Colon (tissue), 2 donors: ENCODE measurements around the gene SDC3.

ENCODE experiments used
- FAIRE-seq: peaks from 2 replicates; lab custom pipeline; 2012; peaks lifted over from hg19 to GRCh38; lab: Jason Lieb, UNC
- donor health status: control.
- donor health status: control.

The SDC3 gene

DNA sequence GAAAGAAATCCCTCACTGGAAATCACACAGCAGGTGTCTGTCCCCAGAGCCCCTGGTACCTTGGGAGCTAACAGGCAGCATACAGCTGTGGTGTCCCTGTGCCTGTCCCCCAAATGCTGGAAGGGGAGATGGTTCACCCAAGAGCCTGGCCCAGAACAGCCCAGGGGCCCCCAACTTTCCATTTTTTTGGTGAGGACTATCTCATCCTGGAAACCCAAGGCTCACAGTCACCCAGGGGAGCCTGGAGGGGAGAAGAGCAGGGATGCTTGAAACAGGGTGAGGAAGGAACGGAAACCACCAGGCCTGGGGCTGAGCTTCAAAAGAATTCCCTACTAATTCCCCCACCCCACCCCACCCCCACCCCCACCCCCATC lies 3.6 kb downstream of the SDC3 start:
- FAIRE-seq: no peak

DNA sequence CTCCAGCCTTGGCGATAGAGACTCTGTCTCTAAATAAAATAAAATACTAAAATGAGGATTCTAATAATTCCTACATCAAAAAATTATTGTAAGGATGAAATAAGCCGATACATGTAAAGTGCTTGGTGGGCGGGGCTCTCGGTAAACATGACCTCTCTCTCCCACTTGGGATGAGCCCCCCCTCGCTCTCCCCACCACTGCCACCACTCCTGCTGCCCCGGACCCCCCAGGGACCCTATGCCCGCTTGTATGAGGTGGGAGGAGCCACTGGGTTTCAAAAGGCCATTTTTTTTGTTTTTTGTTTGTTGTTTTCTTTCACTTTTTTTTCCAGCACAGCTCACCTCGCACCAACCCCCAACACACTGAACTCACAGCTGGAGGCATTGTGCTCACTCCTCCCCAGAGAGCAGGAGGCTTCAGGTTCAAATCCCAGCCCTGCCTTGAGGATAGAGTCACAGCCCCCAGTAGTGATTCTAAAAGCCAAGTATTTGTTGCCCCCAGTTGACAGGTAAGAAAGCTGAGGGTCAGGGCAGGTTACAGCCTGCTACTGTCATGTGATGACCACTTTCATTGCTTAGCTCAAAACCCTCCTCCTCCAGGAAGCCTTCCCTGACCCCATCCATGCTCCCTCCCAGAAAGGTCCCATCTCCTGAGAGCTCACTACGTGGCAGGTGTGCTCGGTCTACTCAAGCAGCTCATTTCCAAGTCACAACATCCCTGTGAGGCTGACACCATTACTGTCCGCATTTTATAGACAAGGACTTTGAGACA lies 4.2 kb downstream of the SDC3 start:
- no peak for FAIRE-seq

DNA sequence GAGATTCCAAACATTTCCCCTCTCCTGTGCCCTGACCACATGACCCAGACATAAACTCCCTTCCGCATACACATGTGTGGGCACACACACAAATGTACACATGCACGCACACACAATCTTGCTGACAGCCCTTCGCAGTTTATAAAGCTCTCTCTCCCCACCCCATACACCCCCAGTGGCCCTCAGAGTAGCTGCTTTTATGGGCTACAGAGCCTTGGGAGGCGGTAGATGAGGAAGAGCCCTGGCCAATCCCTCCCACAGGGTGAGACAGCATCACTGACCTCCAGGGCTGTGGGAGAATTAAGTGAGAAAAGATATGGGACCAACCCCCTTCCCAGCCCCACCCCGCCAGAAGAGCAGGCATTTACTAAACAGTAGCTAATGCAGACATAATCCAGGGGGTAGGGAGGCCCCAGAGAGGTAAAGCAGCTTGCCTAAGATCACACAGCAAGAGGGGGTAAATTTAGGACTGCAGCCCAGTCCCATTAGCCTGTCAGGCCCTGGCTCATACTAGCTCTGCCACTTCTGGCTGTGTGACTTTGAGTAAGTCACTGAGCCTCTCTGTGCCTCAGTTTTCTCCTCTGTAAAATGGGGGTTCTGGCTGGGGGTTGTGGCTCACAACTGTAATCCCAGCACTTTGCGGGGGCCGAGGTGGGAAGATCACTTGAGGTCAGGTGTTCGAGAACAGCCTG lies 5.1 kb downstream of the SDC3 start:
- no peak for FAIRE-seq

DNA sequence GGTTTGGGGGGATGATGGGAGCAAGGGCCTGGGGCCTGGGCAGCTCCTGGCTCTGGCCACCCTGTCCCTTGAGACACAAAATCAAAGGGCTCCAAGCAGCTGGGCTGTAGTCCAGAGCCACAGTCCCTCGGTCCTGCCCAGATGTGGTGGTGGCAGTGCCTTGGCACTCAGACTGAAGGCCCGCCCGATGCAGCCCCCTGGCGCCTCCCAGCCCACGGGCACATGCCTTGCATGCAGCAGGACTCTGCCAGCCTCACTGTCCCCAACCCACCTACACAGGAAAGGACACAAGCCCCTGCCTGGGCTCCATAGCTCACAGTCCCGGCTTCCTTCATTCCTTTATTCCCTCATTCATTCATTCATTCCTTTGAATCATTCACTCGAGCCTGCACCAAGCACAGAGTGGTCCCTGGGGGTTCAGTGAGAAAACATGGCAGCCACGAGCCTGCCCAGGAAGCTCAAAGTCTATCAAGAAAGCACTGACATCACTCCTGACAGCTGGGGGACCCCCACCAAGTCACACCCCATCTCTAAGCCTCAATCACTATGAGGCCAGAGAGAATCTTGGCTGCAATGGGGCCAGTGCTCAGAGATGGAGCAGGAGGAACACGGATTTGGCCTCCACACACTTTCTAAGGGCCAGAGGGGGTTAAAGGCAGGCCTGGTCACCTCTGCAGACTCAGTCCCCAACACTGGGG lies 5.8 kb downstream of the SDC3 start:
- FAIRE-seq: no peak

DNA sequence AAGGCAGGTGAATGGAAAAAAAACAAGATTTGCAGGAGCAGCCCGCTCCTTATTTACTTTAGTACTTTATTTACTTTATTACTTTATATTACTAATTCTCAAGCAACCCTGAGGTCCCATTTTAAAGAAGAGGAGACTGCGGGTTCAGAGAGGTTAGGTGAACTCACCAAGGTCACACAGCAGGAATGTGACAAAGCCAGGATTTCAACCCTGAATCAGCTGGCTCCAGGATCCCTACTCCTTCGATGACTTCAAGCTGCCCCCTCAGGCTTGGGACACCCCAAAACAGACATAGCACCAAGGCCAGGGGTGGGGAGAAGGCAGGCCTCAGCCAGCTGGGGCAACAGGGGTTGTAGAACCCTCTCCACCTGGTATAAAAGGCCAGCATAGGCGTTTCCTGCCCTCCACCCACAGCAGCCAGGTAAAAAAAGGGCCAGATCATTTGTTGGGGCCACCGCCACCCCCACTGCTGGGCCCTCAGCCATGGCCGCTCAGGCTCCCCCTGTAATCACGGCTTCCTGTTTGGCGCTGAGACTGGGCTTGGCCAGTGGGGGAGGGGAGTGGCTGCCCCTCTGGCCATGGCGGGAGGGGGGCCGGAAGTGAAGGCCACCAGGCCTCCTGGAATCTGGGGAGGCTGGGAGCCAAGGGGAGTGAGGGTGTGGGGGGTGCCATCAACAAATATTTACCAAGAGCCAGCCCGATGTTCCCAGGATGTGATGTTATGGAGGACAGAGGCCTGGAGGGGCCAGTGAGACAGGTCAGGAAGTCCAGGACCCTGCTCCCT lies 6.6 kb downstream of the SDC3 start:
- FAIRE-seq: no peak

DNA sequence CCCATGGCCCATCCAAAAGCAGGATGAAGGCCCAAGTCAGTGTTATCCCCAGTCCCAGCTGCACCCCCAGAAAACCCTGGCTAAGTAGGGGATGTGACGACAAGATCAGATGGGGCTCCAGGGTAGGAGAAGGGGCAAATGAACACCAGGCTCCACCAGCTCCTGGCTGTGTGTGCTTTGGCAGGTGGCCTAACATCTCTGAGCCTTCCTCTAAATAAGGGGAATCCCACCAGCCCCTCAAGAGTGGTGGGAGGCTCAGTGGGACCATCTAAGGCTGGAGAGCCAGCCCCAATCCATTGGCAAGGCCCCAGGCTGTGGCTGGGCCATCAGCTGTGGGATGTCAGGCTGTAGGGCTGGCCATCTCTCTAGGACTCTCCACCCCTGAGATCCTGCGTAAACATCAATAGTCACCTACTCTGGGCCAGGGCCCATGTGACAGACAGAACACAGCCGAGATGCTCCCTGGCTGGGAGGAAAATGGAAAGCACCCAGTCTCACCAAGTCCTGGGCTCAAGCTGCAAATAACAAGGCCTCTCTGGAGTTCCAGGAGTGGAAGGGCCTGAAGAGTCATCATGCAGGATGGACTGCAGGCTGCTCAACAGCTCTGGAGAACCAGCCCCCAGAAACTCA lies 7.5 kb downstream of the SDC3 start:
- no peak for FAIRE-seq

DNA sequence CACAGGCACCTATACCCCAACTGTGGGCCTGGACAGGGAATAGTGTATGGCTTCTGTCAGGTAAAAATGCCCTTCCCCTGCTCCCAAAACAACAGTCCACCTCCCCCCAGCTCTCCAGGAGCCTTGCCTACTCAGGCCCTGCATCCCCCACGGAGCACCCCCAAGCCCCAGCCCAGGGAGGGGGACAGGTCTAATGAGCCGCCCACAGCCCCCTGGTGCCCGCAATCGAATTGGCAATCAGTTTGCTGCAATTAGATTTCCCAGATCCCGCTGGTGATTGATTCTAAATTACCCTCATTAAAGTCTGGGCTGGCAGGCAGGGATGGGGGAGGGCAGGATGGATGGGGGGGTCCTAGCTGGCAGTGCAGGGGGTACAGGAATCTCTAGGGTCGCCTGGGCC lies 8.1 kb downstream of the SDC3 start:
- no peak for FAIRE-seq

DNA sequence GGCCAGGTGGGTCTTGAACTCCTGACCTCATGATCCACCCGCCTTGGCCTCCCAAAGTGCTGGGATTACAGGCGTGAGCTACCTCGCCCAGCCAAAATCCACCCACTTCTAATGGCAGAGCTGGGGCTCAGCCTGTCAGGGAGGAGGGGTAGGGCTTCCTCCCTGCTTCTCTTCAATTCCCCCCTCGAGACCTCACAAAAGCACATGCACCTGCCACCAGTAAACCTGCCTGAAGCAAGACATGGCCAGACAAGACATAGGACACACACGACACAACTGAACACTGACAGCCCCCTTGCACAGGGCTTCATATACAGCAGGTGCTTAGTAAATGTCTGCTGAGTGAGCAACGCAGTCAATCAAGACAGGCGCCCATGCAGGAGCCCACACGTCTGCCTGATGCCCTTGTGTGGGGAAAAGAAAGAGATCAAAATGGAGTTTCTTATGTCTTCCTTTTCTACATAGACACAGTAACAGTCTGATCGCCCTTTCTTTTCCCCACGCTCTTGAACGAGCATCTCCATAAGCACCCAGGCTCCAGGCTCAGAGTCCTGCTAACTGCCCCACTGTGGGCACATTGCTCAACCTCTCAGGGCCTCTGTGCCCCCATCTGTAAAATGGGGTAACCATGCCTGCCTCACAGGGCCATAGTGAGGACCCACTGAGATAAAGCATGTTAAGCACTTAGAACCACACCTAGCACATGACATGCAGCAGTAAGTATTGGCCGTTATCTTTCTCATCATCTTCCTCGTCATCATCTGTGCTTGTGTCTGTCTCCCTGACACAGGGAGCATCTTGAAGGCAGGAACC lies 8.8 kb downstream of the SDC3 start:
- no peak for FAIRE-seq

DNA sequence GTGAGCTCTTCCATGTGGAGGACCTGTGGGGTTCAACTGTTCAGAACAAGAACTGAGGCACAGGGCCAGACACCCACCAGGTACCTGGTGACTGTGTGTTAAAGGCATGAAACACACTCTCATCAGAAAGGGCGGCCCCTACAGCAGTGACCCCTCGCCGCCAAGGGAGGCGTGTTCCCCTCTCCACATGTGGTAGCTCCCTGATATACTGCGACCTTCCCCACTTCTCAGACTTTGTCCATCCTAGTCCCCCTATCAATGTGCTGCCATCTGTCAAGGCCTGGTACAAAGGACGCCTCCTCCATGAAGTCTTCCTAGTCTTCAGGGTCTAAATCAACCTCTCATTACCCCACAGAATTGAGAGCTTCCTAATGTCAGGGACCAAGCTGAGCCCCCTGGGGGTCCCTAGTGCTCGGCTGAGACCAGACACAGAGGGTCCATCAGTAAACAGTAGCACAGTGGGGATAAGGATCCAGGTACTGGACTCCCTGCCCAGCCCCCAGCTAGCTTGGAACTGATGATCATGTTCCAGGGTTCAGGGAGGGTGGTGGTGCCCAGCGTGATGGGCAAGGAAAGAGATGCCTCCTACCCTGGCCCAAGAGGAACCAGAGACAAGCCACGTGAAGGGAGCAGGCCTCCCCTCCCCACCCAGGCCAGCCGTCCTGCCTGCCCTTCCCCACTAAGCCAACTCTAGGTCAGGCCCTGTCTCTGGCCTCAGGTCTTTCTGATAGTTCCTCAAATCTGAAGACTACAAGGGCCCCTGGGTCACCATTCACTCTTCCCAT lies 10.3 kb downstream of the SDC3 start:
- FAIRE-seq: no peak

DNA sequence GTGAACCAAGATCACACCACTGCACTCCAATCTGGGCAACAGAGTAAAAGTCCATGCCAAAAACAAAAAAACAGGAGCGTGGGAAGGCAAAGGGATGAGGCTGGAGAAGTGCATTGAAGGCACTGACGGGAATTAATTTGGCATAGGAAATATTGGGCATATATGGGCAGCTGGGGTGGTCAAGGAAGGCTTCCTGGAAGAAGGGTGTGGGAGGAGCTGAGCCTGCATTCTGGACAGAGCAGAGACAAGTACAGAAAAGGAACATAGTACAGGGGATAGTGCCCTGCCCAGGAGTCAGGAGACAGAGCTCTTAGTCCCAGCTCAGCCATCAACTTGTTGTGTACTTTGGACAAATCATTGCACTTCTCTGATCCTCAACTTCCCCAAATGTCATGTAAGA lies 11.7 kb downstream of the SDC3 start:
- FAIRE-seq: no peak

DNA sequence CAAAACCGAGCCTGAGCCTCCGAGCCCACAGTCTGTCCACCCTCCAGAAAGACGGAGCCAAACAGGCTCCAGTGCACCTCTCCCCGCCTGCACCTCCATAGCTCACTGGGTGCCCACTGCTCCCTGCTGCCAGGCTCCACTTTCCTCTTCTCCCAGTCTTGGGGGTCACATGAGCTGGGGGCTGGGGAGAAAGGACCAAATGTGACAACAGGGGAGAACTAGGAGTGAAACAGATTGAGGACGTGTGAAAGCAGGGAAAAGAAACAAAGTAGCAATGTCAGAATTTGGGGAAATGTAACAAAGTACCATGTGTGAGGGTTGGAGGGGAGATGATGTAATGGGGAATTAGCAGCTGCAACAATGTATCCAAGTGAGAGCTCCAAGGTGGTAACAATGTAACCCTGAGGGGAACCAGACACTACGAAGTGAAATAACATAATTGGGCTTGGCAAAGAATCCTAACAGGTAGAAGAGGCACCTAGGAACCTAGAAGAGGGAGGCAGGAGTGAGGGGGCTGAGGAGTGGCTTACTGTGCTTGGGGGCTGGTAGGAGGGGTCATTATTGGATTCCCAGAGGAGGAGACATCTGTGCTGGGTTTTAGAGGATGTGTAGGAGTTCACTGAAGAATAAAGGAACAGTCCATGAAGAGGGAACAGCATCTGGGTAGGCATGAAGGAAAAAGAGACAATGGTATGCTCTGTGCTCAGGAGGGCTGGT lies 12.5 kb downstream of the SDC3 start:
- FAIRE-seq: no peak

DNA sequence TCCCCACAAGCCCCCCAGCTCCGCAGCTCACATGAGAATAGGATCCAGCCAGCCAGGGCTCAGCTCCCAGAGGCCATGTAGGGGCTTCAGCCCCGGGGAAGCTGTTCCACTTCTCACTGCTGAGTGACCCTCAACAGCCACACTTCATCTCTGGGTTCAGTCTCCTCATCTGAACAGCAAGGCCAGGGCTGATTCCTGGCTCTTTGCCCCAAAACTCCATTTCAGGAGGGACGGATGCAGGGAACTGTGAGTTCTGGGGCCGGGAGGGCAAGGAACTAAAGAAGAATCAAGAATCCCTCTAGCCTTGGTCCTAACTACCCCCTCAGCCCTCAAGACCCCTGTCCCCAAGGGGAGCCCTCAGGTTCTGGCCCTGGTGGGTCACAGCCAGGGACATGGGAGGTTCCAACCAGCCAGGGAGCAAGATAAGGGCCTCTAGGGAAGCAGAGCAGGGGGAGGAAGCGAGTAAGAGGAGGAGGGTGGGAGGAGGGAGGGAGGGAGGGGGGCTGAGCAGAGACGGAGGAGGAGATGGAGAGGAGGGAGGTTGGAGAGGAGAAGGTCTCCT lies 13.1 kb downstream of the SDC3 start:
- no peak for FAIRE-seq

DNA sequence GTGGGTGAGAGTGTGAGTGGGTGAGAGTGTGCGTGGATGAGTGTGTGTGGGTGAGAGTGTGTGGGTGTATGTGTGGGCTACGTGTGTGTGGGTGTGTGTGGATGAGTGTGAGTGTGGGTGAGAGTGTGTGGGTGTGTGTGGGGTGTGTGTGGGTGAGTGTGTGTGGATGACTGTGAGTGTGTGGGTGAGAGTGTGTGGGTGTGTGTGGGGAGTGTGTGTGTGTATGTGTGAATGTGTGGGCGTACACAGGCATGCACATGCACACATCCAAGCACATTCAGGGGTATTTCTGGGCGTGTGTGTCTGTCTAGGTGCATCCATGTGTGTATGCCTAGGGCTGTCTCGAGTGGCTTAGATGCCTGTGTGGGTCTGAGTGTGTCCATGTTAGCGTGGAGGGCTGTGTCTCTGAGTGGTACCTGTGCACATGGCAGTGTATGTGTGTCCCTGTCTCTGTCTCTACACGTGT lies 14.0 kb downstream of the SDC3 start:
- FAIRE-seq: no peak

DNA sequence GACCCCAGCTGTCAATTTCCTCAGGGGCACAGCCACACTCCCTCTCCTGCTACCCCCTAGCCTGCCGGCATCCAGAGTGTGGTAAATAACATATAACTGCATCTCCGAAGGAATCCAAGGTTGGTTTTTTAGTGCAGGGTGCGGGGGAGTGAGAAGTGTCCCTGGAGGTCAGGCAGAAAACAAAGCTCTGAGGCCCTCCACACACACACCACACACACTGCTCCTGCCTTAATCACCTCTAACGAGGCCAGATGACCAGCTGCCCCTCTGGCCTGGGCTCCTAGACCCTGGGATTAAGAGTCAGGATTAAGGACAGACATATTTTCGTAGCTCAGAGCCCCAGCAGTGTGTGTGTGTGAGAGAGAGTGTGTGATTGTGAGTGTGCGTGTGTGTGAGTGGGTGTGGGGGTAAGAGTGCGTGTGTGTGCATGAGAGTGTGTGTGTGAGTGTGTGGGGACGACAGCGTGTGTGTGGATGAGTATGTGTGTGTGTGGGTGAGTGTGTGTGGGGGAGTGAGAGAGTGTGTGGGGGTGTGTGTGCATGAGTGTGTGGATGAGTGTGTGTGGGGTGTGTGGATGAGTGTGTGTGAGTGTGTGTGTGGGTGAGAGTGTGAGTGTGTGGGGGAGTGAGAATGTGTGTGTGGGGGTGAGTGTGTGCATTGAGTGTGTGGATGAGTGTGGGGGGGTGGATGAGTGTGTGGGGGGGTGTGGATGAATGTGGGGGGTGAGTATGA lies 14.6 kb downstream of the SDC3 start:
- FAIRE-seq: no peak

DNA sequence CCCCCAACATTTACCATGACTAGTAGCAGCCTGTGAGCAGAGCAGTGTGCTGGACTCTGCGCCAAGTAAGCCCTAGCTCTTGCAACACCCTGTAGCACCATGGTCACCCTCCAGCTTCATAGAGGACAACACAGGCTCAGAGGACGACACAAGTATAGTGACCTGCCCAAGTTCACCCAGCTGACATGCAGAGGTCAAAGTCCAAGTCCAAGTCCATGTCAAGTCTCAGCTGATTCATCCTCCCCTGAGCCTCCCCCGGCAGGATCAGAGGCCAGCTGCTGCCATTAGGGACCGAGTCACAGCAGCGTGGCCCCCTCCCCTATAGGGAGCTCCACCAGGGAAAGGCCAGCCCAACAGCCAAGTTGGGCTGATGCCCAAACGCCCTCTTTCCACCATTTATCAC lies 15.9 kb downstream of the SDC3 start:
- no peak for FAIRE-seq

DNA sequence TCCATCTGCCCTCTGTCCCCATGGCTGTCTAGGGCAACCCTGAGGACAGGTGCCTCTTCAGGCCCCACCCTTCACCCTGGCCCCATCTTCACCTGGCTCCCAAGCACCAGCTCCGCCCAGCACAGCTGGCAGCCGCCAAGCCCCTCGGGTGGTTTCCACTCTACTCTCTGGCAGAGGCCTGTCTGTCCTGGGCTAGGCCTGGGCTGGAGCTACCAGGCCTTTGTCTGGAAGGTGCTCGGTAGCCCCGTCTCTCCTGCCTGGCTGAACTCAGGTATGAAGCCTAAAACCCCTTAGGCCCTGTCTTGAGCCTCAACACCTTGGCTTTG lies 17.4 kb downstream of the SDC3 start:
- FAIRE-seq: no peak

DNA sequence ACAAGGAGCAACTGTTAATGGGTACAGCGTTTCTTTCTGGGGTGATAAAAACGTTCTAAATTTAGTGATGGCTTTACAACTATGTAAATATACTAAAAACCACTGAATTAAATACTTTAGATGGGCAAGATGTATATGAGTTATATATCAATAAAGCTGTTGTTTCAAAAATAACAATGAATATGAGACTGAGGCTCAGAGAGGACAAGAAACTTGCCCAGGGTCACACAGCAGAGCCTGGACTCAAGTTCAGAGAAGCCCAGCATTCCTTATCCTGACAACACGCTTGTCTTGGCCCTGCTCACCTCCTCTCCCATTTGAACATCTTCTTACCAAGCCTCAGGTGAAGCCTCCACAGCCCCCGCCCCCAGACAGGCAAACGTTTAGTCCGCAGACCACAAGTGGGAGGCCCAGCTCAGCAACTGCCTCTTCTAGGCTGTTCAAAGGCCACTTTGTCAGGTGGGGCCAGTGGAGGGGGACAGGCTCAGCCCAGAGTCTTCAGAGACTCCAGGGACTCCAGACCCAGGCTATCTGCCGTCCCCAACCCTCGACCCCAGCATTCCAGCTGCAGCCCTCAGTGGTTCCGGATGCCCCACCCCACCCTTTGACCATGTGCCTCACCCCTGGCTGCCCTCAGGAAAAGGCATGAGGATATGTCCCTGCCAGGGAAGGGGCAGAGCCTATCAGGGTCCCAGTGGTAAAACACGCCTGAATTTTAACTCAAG lies 17.9 kb downstream of the SDC3 start:
- no peak for FAIRE-seq

DNA sequence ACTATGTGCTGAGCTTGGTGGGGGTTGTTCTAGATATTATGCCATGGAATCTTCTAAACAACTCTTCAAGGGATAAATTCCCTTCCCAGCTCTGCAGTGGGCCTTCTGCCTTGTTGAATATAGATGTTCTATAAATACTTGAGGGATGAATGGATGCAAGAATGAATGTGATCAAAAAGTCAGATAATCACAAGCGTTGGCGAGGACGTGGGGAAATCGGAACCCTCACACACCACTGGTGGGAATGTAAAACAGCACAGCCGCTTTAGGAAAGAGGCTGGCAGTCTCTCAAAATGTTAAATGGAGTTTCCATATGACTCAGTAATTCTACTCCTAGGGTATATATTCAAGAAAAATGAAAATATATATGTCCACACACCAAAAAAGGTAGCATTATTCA lies 19.0 kb downstream of the SDC3 start:
- no peak for FAIRE-seq
